HEK293T (cell line): ENCODE measurements around the gene MTM1.

Source experiments
- ARNT ChIP-seq: fragments of 450-650 bp; IDR thresholded peaks from 2 replicates; pipeline ENCODE4 v1.6.1; 2017; ENCODE audit warnings: mild to moderate bottlenecking
- BHLHE40 ChIP-seq: fragments of 450-650 bp; IDR thresholded peaks from 2 replicates; pipeline ENCODE4 v1.6.1; 2016; ENCODE audit warnings: mild to moderate bottlenecking, moderate library complexity, borderline replicate concordance
- CTBP1 ChIP-seq: fragments of 450-650 bp; IDR thresholded peaks from 2 replicates; pipeline ENCODE4 v1.6.1; 2016; ENCODE audit warnings: borderline replicate concordance
- ELF4 ChIP-seq: fragments of 450-650 bp; IDR thresholded peaks from 2 replicates; pipeline ENCODE4 v1.6.1; 2017; ENCODE audit warnings: antibody characterized with exemption
- FOXA1 ChIP-seq: fragments of 450-650 bp; IDR thresholded peaks from 2 replicates; pipeline ENCODE4 v1.6.1; 2016; ENCODE audit warnings: mild to moderate bottlenecking
- L3MBTL2 ChIP-seq: fragments of 450-650 bp; conservative IDR thresholded peaks from 2 replicates; pipeline ENCODE4 v1.6.1; 2016; ENCODE audit warnings: mild to moderate bottlenecking
- LEF1 ChIP-seq: fragments of 450-650 bp; IDR thresholded peaks from 2 replicates; pipeline ENCODE4 v1.6.1; 2017; ENCODE audit warnings: mild to moderate bottlenecking, borderline replicate concordance
- NFRKB ChIP-seq: fragments of 450-650 bp; IDR thresholded peaks from 2 replicates; pipeline ENCODE4 v1.6.1; 2016; ENCODE audit warnings: mild to moderate bottlenecking, moderate library complexity
- SP1 ChIP-seq: fragments of 450-650 bp; IDR thresholded peaks from 2 replicates; pipeline ENCODE4 v1.6.1; 2017
- SUZ12 ChIP-seq: fragments of 450-650 bp; IDR thresholded peaks from 2 replicates; pipeline ENCODE4 v1.6.1; 2016; ENCODE audit warnings: mild to moderate bottlenecking
- TARDBP ChIP-seq: fragments of 450-650 bp; IDR thresholded peaks from 2 replicates; pipeline ENCODE4 v1.6.1; 2016
- ZNF384 ChIP-seq: fragments of 450-650 bp; IDR thresholded peaks from 2 replicates; pipeline ENCODE4 v1.6.1; 2016

DNA sequence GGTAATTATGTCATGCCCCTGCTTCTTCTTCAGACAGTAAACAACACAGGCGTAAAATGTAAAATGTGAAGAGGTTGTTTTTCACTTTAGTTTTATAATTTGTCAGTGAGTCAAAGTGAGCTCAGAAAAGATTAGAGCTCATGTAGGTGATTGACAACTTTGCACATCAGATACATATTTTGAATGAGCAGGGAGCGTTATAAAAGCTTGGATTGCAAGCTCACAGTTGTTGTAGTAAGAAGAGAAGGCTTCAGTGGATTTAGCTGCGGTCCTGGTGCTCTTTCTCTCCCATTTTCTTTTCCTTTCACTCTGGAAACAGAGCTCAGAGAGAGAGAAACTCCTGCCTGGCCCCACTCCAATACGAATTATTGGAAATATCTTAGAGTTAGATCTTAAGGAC is 151.2 kb downstream of the MTM1 start:
- TF ChIP-seq ELF4: no peak
- no peak for TF ChIP-seq NFRKB
- no peak for TF ChIP-seq SP1
- TF ChIP-seq L3MBTL2: no peak
- TF ChIP-seq BHLHE40: no peak
- TF ChIP-seq SUZ12: no peak
- TF ChIP-seq TARDBP: no peak
- no peak for TF ChIP-seq CTBP1
- TF ChIP-seq LEF1: no peak
- no peak for TF ChIP-seq ARNT
- no peak for TF ChIP-seq FOXA1
- TF ChIP-seq ZNF384: no peak
